Measurements from ENCODE around the gene PLCG2.

DNA sequence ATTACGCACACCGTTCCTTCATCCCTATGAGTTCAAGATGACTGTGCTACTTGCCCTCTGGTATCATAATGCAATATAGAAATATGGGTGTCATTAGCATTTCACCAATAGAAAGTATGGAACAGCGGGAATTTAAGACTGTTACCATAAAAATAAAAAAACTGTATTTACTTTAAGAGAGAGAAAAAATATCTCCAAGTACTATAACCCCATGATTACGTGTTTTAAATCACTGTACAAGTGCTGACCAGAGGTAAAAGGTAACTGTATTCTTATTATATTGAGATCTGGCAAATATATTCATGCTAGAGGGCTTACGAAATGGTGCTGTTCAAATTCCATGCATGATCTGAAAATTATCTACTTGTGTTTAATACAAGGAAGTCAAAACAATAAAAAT lies 226.9 kb downstream of the PLCG2 start:
- TF ChIP-seq, protein P1, sequence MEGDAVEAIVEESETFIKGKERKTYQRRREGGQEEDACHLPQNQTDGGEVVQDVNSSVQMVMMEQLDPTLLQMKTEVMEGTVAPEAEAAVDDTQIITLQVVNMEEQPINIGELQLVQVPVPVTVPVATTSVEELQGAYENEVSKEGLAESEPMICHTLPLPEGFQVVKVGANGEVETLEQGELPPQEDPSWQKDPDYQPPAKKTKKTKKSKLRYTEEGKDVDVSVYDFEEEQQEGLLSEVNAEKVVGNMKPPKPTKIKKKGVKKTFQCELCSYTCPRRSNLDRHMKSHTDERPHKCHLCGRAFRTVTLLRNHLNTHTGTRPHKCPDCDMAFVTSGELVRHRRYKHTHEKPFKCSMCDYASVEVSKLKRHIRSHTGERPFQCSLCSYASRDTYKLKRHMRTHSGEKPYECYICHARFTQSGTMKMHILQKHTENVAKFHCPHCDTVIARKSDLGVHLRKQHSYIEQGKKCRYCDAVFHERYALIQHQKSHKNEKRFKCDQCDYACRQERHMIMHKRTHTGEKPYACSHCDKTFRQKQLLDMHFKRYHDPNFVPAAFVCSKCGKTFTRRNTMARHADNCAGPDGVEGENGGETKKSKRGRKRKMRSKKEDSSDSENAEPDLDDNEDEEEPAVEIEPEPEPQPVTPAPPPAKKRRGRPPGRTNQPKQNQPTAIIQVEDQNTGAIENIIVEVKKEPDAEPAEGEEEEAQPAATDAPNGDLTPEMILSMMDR (IDR thresholded peaks at IDR 0.05; ENCODE audit: low read depth, low read length): no peak
- no peak for TF ChIP-seq EZH2phosphoT487 (IDR thresholded peaks at IDR 0.05; ENCODE audit: low read depth)

Measured in OCI-LY3 (cell line).